ENCODE results near the gene RFX2. TPM values are rescaled to one million over a fixed set of nuclear protein-coding genes. Genes with fewer than 3 reads are reported as not detected.

RFX2 gene
- total and polyA plus RNA-seq, 9 of the 15 experiments (the other 6 are each of a cell fraction or from before 2014, with no cell fraction given) = 3.6 to 18.7 (median 8.7) TPM

GRCh38 chr19:6100284-6100915 lies 9.9 kb downstream of the RFX2 start (continued):
- TF ChIP-seq ZBTB40 (IDR thresholded peaks at IDR 0.05) (peak; percentile 80), ZBTB40 (CRISPR knock-in tag; IDR thresholded peaks at IDR 0.05) (no peak), ZBTB9 (CRISPR knock-in tag; IDR thresholded peaks at IDR 0.05) (peak; percentile 76; the same call in 1 of the 2 replicates), FOSL1 (tag; conservative IDR thresholded peaks at IDR 0.05) (peak; percentile 47; the same call in 1 of the 2 replicates), ZFX (CRISPR knock-in tag; IDR thresholded peaks at IDR 0.05) (peak; percentile 92), NFIC (IDR thresholded peaks at IDR 0.05) (no peak), DNMT1 (IDR thresholded peaks at IDR 0.05) (0 out of 2 replicates have a peak, but pooled peaks have one; percentile 21), BACH1 (tag; IDR thresholded peaks at IDR 0.05) (peak; percentile 79; the same call in 1 of the 2 replicates), TEAD4 (IDR thresholded peaks at IDR 0.05; ENCODE audit: low read length) (peak; percentile 15; the same call in 1 of the 2 replicates), TEAD4 (CRISPR knock-in tag; IDR thresholded peaks at IDR 0.05; ENCODE audit: borderline replicate concordance) (0 out of 2 replicates have a peak, but pooled peaks have one; percentile 13), PRMT5 (CRISPR knock-in tag; IDR thresholded peaks at IDR 0.05) (no peak), NR2C2 (CRISPR knock-in tag; IDR thresholded peaks at IDR 0.05) (no peak), NR2C2 (tag; IDR thresholded peaks at IDR 0.05) (peak; percentile 71), ZBTB17 (CRISPR knock-in tag; IDR thresholded peaks at IDR 0.05) (0 out of 2 replicates have a peak, but pooled peaks have one; percentile 69), NR0B1 (IDR thresholded peaks at IDR 0.05; ENCODE audit: partially characterized antibody) (no peak), FOXK2 (conservative IDR thresholded peaks at IDR 0.05 in 1 of 2, IDR thresholded peaks at IDR 0.05 in 1 of 2; ENCODE audit: low read depth in 2 of 2) (peak; percentile 44 to 65; a peak in 3 of 4 replicates), FOXJ2 (tag; IDR thresholded peaks at IDR 0.05) (peak; percentile 63; the same call in 1 of the 2 replicates)
